Choroid plexus epithelial cell (primary cell): Measurements from ENCODE around the gene SFRP4.

Experiments
- DNase-seq: peaks from one replicate; pipeline ENCODE4 v3.0.0-alpha.2; 2010; ENCODE audit warnings: low read depth
- H3K4me3 ChIP-seq: 2 replicates; pipeline ENCODE4 v1.5.1; 2011; ENCODE audit warnings: low read depth, mild to moderate bottlenecking, control low read depth, low read length, moderate library complexity
- TF ChIP-seq, protein P1 (sequence below): conservative IDR thresholded peaks from 2 replicates; pipeline ENCODE4 v1.5.1; 2011; ENCODE audit warnings: low read depth, mild to moderate bottlenecking, control low read depth, inconsistent platforms, low read length, moderate library complexity

Gene SFRP4

DNA sequence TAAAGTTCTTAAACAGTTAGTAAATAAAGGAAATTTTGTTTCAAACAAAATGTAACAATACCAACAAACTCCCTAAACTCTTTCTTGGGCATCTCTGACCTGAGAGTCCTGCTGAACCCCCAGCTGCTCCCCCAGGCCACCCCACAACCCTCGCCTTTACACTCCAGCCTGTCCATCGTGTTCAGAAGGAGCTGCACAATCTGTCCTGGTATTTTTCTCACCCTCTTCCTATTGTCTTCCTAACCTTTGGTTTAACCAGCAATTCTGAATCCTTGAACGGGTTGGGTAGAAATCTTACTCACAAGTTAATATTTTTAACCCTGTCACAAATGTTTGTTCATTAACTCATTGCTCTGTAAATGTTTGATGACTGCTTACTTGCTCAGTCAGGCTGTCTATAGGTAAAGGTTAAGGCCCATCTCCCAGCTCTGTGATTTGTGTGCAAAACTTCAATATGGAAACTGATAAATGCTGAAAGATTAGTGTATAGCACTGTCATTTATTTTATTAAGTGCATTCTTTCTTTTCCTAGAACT lies 16.8 kb downstream of the SFRP4 start:
- no peak overlapping the region for H3K4me3 ChIP-seq
- TF ChIP-seq, protein P1, sequence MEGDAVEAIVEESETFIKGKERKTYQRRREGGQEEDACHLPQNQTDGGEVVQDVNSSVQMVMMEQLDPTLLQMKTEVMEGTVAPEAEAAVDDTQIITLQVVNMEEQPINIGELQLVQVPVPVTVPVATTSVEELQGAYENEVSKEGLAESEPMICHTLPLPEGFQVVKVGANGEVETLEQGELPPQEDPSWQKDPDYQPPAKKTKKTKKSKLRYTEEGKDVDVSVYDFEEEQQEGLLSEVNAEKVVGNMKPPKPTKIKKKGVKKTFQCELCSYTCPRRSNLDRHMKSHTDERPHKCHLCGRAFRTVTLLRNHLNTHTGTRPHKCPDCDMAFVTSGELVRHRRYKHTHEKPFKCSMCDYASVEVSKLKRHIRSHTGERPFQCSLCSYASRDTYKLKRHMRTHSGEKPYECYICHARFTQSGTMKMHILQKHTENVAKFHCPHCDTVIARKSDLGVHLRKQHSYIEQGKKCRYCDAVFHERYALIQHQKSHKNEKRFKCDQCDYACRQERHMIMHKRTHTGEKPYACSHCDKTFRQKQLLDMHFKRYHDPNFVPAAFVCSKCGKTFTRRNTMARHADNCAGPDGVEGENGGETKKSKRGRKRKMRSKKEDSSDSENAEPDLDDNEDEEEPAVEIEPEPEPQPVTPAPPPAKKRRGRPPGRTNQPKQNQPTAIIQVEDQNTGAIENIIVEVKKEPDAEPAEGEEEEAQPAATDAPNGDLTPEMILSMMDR, result no peak
- no peak for DNase-seq

DNA sequence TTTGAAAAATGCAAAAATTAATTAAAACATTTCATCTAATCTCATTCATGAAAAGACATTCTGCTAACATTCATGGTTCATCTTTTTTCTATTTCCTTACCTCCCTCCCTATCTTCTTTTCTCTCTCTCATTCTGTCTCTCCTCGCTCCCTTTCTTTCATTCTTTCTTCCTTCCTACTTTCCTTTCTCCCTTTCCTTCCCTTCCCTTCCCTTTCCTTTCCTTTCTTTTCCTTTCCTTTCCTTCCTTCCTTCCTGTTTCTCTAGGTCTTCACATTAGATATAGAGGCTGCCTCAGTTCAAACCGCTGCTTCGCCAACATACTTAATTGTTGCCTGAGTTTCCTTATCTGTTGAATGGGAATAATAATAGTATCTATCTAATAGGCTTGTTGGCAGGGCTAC lies 21.9 kb downstream of the SFRP4 start:
- TF ChIP-seq, protein P1, result no peak
- no peak overlapping the region for H3K4me3 ChIP-seq
- DNase-seq, result no peak

DNA sequence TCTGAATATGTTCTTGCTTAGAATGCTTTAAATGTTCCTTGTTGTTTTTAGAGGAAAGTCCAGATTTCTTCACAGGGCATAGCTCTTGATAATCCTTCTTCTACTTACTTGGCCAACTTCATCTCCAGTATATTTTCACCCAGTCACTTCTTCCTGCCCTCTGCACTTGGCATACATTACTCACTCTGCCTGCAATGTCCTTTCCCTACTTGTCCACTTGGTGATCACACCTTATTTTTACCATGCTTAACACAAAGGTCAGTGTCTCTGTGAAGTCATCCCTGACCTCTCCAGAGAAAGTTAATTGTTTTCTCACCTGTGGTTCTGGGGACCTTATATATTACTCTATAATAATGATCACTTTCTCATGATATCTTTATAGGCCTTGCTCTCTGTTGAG lies 23.3 kb downstream of the SFRP4 start:
- H3K4me3 ChIP-seq, result no peak overlapping the region
- no peak for DNase-seq
- TF ChIP-seq, protein P1, result no peak

DNA sequence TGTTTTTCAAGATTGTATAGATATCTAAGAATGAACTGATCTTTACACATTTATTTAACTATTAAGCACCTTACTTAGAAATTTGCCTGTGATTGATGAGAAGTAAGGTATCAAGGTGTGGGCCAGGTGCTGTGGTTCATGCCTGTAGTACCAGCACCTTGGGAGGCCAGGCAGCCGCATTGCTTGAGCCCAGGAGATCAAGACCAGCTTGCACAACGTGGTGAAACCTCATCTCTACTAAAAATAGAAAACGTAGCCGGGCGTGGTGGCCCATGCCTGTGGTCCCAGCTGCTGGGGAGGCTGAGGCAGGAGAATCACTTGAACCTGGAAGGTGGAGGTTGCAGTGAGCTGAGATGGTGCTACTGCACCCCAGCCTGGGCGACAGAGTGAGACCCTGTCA lies 34.5 kb downstream of the SFRP4 start:
- no peak for DNase-seq
- TF ChIP-seq, protein P1, result no peak
- H3K4me3 ChIP-seq, result no peak overlapping the region
